Body of pancreas (tissue), 4 donors: ENCODE data around the gene PIGBOS1. TPM values are rescaled to one million over a fixed set of nuclear protein-coding genes. Genes with fewer than 3 reads are reported as not detected.
"Not testable (repeated sequence)": the region's sequence is repeated elsewhere in the genome, so short reads cannot be mapped to it uniquely, and the experiment has no call there.

ENCODE experiments used
- ATAC-seq: fragments of 150-250 bp; one replicate; pipeline ENCODE4 v1.9.1; 2016
- DNase-seq, 4 donors: peaks; one replicate each; pipeline ENCODE4 v3.0.0-alpha.2; 2019
- H3K27ac ChIP-seq, 4 donors: fragments of 200-600 bp; sonication (generic); 1 replicate in 3 of 4; 2 replicates in 1 of 4; pipeline versions ENCODE4 v1.5.1 to v1.6.1; 2016 to 2019; ENCODE audit warnings: mild to moderate bottlenecking in 1 of 4, mixed read lengths in 1 of 4, moderate library complexity in 1 of 4
- H3K27me3 ChIP-seq, 2 donors: fragments of 200-600 bp; sonication (generic); one replicate each; pipeline ENCODE4 v1.6.0; 2016; ENCODE audit warnings: mild to moderate bottlenecking in 1 of 2
- H3K36me3 ChIP-seq, 2 donors: fragments of 200-600 bp; sonication (generic); replicated peaks in 1 of 2; 2 replicates each; pipeline ENCODE4 v1.5.1; 2016; ENCODE audit warnings: low read depth in 2 of 2; ENCODE audit not compliant: insufficient read depth in 1 of 2
- H3K4me1 ChIP-seq: fragments of 200-600 bp; sonication (generic); one replicate; pipeline ENCODE4 v1.6.0; 2016
- H3K4me3 ChIP-seq, 2 donors: fragments of 200-600 bp; sonication (generic); 1 replicate in 1 of 2; 2 replicates in 1 of 2; pipeline ENCODE4 v1.5.1; 2016 to 2019
- H3K9me3 ChIP-seq, 3 donors: fragments of 200-600 bp; sonication (generic); 1 replicate in 2 of 3; 2 replicates in 1 of 3; pipeline ENCODE4 v1.5.1; 2016
- POLR2A ChIP-seq, 3 donors: fragments of 450-650 bp; IDR thresholded peaks; one replicate each; pipeline ENCODE4 v1.6.1; 2016; ENCODE audit warnings: antibody characterized with exemption in 3 of 3, mild to moderate bottlenecking in 2 of 3
- WGBS, 2 donors: methylation state at CpG; one replicate each; pipeline ENCODE4 v1.1.5; 2017; 5-methylcytosine and 5-hydroxymethylcytosine counted together
- intact Hi-C: fragments of 100-400 bp; cut with DNase I; formaldehyde crosslinking; loops from one replicate; pipeline ENCODE4 v1.15.1; 2023
- total RNA-seq, 2 donors: library from RNA; depleted of rRNA; stranded (reverse); fragments of >200 nt; gene quantifications; one replicate each; pipeline ENCODE4 v1.1.0, GENCODE V29; 2016
- TF ChIP-seq, protein P1 (sequence below), 7 experiments: fragments of 450-650 bp in 4 of 7; fragments of 200-600 bp in 3 of 7; sonication (generic) in 3 of 7; IDR thresholded peaks; one replicate each; pipeline ENCODE4 v1.5.1; 2016 to 2019; ENCODE audit warnings: antibody characterized with exemption in 7 of 7

The PIGBOS1 gene
- total RNA-seq, 2 donors from 2014 or later, result 11.2 to 16.1 TPM

DNA sequence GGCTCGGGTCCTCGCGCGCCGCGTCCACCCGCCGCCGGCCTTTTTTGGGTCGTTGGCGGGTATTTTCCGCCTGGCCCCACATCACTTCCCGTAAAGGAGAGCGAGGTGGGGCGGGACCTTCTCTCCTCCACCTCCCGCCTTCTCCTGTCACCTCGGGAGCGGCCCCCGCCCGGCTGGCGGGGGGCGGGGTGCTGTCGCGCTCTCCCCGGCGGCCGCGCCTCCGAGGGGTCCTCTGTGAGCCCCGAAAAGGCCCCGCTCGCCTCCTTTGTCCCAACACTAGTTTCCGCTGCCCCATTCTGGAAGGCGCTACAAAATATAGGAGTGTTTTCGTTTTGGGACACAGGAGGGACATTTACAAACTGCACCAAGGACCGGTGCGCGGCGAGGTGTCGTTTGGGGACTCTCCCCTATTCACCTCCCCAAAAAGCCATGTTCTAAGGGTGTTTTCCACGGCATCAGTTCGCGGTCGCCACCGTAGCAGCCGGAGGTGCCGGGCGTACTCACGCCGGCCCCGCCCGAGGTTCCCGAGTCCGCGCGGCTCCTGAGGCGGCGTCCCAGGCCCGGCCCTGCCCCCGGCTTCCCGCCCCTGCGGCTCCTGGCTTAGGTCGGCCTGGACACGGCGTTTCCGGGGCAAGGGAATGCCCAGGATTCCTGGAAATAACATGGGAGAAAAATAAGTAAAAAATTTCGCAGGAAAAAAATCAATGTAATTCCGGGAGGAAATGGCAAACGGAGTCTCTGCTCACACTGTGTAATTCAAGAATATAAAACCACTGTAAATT lies 29.0 kb downstream of the PIGBOS1 start, which contains the start of gene RAB27A:
Gene RAB27A (minus strand): TSS at position 68 of the 782 bp plus-strand sequence. CDS start 54,879 bp downstream, outside the sequence.
- intact Hi-C loops, result no loop called here
- Histone ChIP-seq H3K4me1 (peaks cover 14% of the 10 kb centered on the region), H3K9me3 (no peaks in the 10 kb centered on the region), H3K36me3 (no peaks in the 10 kb centered on the region), H3K27ac (peak within 1 kb of the TSS; percentile 71 to 95 (median 90)), H3K27me3 (no peaks in the 10 kb centered on the region), H3K4me3 (peak within 1 kb of the TSS; percentile 75 to 84)
- TF ChIP-seq, protein P1, sequence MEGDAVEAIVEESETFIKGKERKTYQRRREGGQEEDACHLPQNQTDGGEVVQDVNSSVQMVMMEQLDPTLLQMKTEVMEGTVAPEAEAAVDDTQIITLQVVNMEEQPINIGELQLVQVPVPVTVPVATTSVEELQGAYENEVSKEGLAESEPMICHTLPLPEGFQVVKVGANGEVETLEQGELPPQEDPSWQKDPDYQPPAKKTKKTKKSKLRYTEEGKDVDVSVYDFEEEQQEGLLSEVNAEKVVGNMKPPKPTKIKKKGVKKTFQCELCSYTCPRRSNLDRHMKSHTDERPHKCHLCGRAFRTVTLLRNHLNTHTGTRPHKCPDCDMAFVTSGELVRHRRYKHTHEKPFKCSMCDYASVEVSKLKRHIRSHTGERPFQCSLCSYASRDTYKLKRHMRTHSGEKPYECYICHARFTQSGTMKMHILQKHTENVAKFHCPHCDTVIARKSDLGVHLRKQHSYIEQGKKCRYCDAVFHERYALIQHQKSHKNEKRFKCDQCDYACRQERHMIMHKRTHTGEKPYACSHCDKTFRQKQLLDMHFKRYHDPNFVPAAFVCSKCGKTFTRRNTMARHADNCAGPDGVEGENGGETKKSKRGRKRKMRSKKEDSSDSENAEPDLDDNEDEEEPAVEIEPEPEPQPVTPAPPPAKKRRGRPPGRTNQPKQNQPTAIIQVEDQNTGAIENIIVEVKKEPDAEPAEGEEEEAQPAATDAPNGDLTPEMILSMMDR (IDR thresholded peaks at IDR 0.05), result no peak
- TF ChIP-seq POLR2A (IDR thresholded peaks at IDR 0.05), result peak; percentile 36 to 84 (median 80)
- 1% methylated on average over 34 to 67 of the region's 69 CpGs for WGBS, 2 donors
- peak; percentile 92 for ATAC-seq
- DNase-seq, result peak; percentile 80 to 85 (median 84)

DNA sequence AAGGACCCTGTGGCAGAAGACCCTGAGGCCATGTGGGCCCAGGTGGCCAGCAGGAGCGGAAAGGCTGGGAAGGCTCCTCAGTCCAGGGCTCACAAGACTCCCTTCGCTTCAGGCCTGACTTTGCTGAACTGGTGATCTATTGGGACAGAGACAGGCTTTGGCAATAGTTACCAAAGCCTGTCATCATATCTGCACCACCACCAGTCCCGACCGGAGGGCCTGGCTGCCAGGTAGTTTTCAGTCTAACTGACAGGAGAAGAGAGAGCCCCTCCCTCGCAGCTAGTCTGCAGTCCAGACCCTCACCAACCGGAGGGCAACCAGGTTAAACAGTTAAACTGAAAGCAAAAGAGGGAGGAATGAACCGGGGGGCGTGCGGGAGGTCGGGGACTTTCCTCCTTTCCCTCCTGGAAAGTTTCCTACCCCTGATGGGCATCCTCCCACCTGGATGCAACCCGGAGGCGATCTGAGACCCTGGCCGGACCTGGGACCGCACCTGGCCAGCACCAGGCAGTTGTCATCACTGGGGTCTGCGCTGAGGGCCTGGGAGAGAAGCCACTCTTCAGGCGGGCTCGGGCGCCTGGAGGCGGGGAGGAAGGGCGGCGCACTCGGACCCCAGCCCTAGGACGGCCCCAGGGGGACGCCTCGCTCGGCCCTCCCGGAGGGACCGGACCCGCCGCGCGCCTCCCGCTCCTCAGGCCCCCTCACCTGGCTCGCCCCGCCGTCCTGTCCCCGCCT lies 29.7 kb downstream of the PIGBOS1 start:
- DNase-seq (peak; percentile 24 to 45 (median 42)), ATAC-seq (peak; percentile 16)
- no peaks in the 10 kb centered on the region for H3K9me3 ChIP-seq
- peak overlapping the region; percentile 71 to 95 (median 90) for H3K27ac ChIP-seq
- TF ChIP-seq POLR2A (IDR thresholded peaks at IDR 0.05), result peak in 1 of 3 donors; percentile 7
- TF ChIP-seq, protein P1 (IDR thresholded peaks at IDR 0.05), result no peak
- 1 to 4% methylated on average over 15 to 36 of the region's 37 CpGs for WGBS, 2 donors
- H3K4me1 ChIP-seq, result peaks cover 22% of the 10 kb centered on the region
- H3K27me3 ChIP-seq, result no peaks in the 10 kb centered on the region
- H3K36me3 ChIP-seq, result no peaks in the 10 kb centered on the region
- peak overlapping the region; percentile 75 to 84 for H3K4me3 ChIP-seq
- intact Hi-C loops, result no loop called here

DNA sequence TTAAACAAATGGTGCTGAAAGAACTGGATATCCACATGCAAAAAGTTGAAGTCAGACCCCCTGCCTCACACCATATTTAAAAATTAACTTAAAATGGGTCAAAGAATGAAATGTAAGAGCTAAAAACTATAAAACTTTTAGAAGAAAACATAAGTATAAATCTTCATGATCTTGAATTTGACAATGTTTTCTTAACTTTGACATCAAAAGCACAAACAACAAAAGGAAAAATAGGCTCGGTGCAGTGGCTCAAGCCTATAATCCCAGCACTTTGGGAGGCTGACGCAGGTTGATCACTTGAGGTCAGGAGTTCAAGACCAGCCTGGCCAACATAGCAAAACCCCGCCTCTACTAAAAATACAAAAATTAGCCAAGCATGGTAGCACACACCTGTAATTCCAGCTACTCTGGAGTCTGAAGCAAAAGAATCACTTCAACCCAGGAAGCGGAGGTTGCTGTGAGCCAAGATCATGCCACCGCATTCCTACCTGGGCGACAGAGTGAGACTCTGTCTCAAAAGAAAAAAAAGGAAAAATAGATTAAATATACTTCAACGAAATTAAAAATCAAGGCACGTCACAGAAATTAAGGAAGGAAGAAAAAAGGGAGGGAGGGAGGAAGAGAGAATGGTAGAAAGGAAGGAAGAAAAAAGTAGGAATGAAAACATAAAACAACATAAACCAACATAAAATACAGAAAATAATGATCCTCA lies 30.8 kb downstream of the PIGBOS1 start:
- intact Hi-C loops, result no loop called here

DNA sequence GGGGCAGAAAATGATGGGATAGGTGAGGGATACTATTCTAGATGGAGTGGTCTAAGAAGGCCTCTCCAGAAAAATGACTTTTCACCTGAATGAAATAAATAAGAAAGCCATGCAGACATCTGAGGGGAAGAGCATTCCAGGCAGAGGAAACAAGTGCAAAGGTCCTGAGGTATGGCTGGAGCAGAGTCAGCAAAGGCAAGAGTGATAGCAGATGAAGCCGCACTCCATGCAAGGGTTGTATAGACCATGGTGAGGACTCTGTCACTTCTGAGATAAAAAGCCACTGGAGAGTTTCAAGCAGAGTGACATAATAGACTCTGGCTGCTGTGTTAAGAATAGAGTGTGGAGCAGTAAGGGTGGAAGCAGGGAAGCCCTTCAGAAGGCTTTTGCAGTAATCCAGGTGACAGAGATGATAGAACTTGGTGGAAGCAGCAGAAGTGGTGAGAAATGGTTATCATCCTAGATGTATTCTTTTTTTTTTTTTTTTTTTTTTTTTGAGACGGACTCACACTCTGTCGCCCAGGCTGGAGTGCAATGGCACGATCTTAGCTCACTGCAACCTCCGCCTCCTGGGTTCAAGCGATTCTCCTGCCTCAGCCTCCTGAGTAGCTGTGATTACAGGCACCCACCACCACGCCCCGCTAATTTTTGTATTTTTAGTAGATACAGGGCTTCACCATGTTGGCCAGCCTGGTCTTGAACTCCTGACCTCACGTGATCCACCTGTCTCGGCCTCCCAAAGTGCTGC lies 32.3 kb downstream of the PIGBOS1 start:
- H3K27me3 ChIP-seq, H3K4me3 ChIP-seq, DNase-seq, H3K27ac ChIP-seq, H3K36me3 ChIP-seq, ATAC-seq, intact Hi-C loops, H3K9me3 ChIP-seq: not testable (repeated sequence)
- H3K4me1 ChIP-seq, result peaks cover 47% of the 10 kb centered on the region
- WGBS, 2 donors, result 93 to 98% methylated on average over 10 of the region's 10 CpGs

More for the DNA sequence above, 30.8 kb downstream of the PIGBOS1 start:
- H3K36me3 ChIP-seq, result no peaks in the 10 kb centered on the region
- peak overlapping the region in 1 of 2 donors; percentile 75 for H3K4me3 ChIP-seq
- 62 to 66% methylated on average over 8 of the region's 8 CpGs for WGBS, 2 donors
- H3K27ac ChIP-seq, result peak overlapping the region in 3 of 4 donors; percentile 71 to 95 (median 92)
- H3K27me3 ChIP-seq, result no peaks in the 10 kb centered on the region
- ATAC-seq (no peak), DNase-seq (no peak)
- H3K9me3 ChIP-seq, result no peaks in the 10 kb centered on the region
- H3K4me1 ChIP-seq, result peaks cover 32% of the 10 kb centered on the region
- TF ChIP-seq POLR2A (IDR thresholded peaks at IDR 0.05), result no peak
- TF ChIP-seq, protein P1 (IDR thresholded peaks at IDR 0.05), result no peak
